ENCODE measurements around the gene TSTD2.

GRCh38 chr9:97562542-97562941 is 70.6 kb downstream of the TSTD2 start:
- TF ChIP-seq POLR2A (IDR thresholded peaks at IDR 0.05; ENCODE audit: low read depth, low read length) = no peak
- no peak for TF ChIP-seq POLR2AphosphoS5 (IDR thresholded peaks at IDR 0.05; ENCODE audit: low read depth, low read length)
- TF ChIP-seq TAF1 (IDR thresholded peaks at IDR 0.05; ENCODE audit: borderline replicate concordance, low read depth, low read length) = no peak
